ENCODE data around the gene GLIS1.

The GLIS1 gene

GRCh38 chr1:53657531-53657805, 81.5 kb downstream of the GLIS1 start:
- in situ Hi-C loops (cut with HindIII; ENCODE audit: low sequenced_read_pairs): no loop called here

- in situ Hi-C loops (cut with HindIII; ENCODE audit: low sequenced_read_pairs): no loop called here
Observed at GRCh38 chr1:53656747-53657530, 82.0 kb downstream of the GLIS1 start.

- in situ Hi-C loops (cut with HindIII; ENCODE audit: low sequenced_read_pairs): no loop called here
Observed at GRCh38 chr1:53655931-53656746, 82.8 kb downstream of the GLIS1 start.

GRCh38 chr1:53654216-53655210, 84.5 kb downstream of the GLIS1 start:
- in situ Hi-C loops (cut with HindIII; ENCODE audit: low sequenced_read_pairs): no loop called here

- in situ Hi-C loops (cut with HindIII; ENCODE audit: low sequenced_read_pairs): no loop called here
Observed at GRCh38 chr1:53653631-53654030, 85.3 kb downstream of the GLIS1 start.

GRCh38 chr1:53653200-53653575, 85.8 kb downstream of the GLIS1 start:
- in situ Hi-C loops (cut with HindIII; ENCODE audit: low sequenced_read_pairs): no loop called here

- in situ Hi-C loops (cut with HindIII; ENCODE audit: low sequenced_read_pairs): no loop called here
Observed at GRCh38 chr1:53652441-53653199, 86.3 kb downstream of the GLIS1 start.

- in situ Hi-C loops (cut with HindIII; ENCODE audit: low sequenced_read_pairs): no loop called here
Observed at GRCh38 chr1:53651356-53651755, 87.6 kb downstream of the GLIS1 start.

- in situ Hi-C loops (cut with HindIII; ENCODE audit: low sequenced_read_pairs): loop anchor here (5.0 kb wide), 1 partner anchor 89 kb away; the partner anchor contains the start of gene GLIS1
Observed at GRCh38 chr1:53648516-53648915, 90.4 kb downstream of the GLIS1 start.

- in situ Hi-C loops (cut with HindIII; ENCODE audit: low sequenced_read_pairs): loop anchor here (5.0 kb wide), 1 partner anchor 89 kb away; the partner anchor contains the start of gene GLIS1
Observed at GRCh38 chr1:53647915-53648314, 91.0 kb downstream of the GLIS1 start.

GRCh38 chr1:53646732-53647131, 92.2 kb downstream of the GLIS1 start:
- in situ Hi-C loops (cut with HindIII; ENCODE audit: low sequenced_read_pairs): loop anchor here (5.0 kb wide), 1 partner anchor 91 kb away; the partner anchor contains the start of gene GLIS1

- in situ Hi-C loops (cut with HindIII; ENCODE audit: low sequenced_read_pairs): loop anchor here (5.0 kb wide), 1 partner anchor 92 kb away; the partner anchor contains the start of gene GLIS1
Observed at GRCh38 chr1:53645690-53646078, 93.3 kb downstream of the GLIS1 start.

GRCh38 chr1:53644909-53645689, 93.9 kb downstream of the GLIS1 start:
- in situ Hi-C loops (cut with HindIII; ENCODE audit: low sequenced_read_pairs): loop anchor here (5.0 kb wide), 1 partner anchor 92 kb away; the partner anchor contains the start of gene GLIS1

- in situ Hi-C loops (cut with HindIII; ENCODE audit: low sequenced_read_pairs): no loop called here
Observed at GRCh38 chr1:53644496-53644895, 94.5 kb downstream of the GLIS1 start.

GRCh38 chr1:53643881-53644390, 95.0 kb downstream of the GLIS1 start:
- in situ Hi-C loops (cut with HindIII; ENCODE audit: low sequenced_read_pairs): no loop called here

- in situ Hi-C loops (cut with HindIII; ENCODE audit: low sequenced_read_pairs): no loop called here
Observed at GRCh38 chr1:53643041-53643880, 95.7 kb downstream of the GLIS1 start.

GRCh38 chr1:53642607-53643006, 96.4 kb downstream of the GLIS1 start:
- in situ Hi-C loops (cut with HindIII; ENCODE audit: low sequenced_read_pairs): no loop called here

GRCh38 chr1:53642215-53642555, 96.8 kb downstream of the GLIS1 start:
- in situ Hi-C loops (cut with HindIII; ENCODE audit: low sequenced_read_pairs): no loop called here

Data from endothelial cell of hepatic sinusoid (primary cell).